ENCODE measurements around the gene GPER1.

GRCh38 chr7:1080252-1080920, 7.5 kb upstream of the GPER1 start:
- TF ChIP-seq CTCF (IDR thresholded peaks at IDR 0.05), result no peak
- no peak for TF ChIP-seq POLR2AphosphoS5 (IDR thresholded peaks at IDR 0.05; ENCODE audit: low read depth, low read length)
- no peak for TF ChIP-seq TCF7L2 (IDR thresholded peaks at IDR 0.05; ENCODE audit: low read depth, low read length)
- TF ChIP-seq REST (IDR thresholded peaks at IDR 0.05; ENCODE audit: insufficient read depth in 1 of 2, low read depth in 2 of 2, low read length in 1 of 2), result no peak
- TF ChIP-seq SIN3A (IDR thresholded peaks at IDR 0.05; ENCODE audit: borderline replicate concordance, insufficient read depth, low read depth, low read length), result no peak

Data from Panc1 (cell line).